H1 (cell line): Measurements from ENCODE around the gene CDCA3. TPM values are rescaled to one million over a fixed set of nuclear protein-coding genes. Genes with fewer than 3 reads are reported as not detected.
"Not testable (repeated sequence)": the region's sequence is repeated elsewhere in the genome, so short reads cannot be mapped to it uniquely, and the experiment has no call there.

Experiments used
- CTCF ChIA-PET: fragments of 300-600 bp; sonication (Branson Sonifier 250); formaldehyde crosslinking; loops from one replicate; lab custom pipeline; 2021; ENCODE audit not compliant: partially characterized antibody; lab: Charles Lee
- POLR2A ChIA-PET: fragments of 300-600 bp; sonication (Branson Sonifier 250); formaldehyde crosslinking; loops from one replicate; lab custom pipeline; 2021; ENCODE audit warnings: inconsistent platforms; ENCODE audit not compliant: partially characterized antibody; lab: Charles Lee
- DNase-seq, 2 experiments: peaks; one replicate each; pipeline versions ENCODE4 v3.0.0 to v3.0.0-alpha.2; 2010 to 2022; ENCODE audit warnings: low spot score in 2 of 2, low read depth in 1 of 2, mixed read lengths in 1 of 2
- FAIRE-seq: peaks from 2 replicates; lab custom pipeline; 2011; peaks lifted over from hg19 to GRCh38; lab: Jason Lieb, UNC
- H2AFZ ChIP-seq: 2 replicates; pipeline ENCODE4 v1.8.1; 2012; ENCODE audit warnings: low read length, inconsistent platforms
- H2AK5ac ChIP-seq: 2 replicates; pipeline ENCODE4 v1.6.1; 2013; ENCODE audit warnings: low read depth, low read length
- H2BK120ac ChIP-seq: replicated peaks from 2 replicates; pipeline ENCODE3; 2013; ENCODE audit warnings: low read depth, low read length, inconsistent platforms
- H2BK12ac ChIP-seq: 2 replicates; pipeline ENCODE4 v1.6.1; 2013; ENCODE audit warnings: low read depth, low read length
- H2BK15ac ChIP-seq: 2 replicates; pipeline ENCODE4 v1.6.1; 2013; ENCODE audit warnings: low read length
- H2BK20ac ChIP-seq: 2 replicates; pipeline ENCODE4 v1.6.1; 2013; ENCODE audit warnings: low read length
- H2BK5ac ChIP-seq: 2 replicates; pipeline ENCODE4 v1.6.1; 2013; ENCODE audit warnings: low read depth, low read length
- H3K14ac ChIP-seq: 2 replicates; pipeline ENCODE4 v1.6.1; 2013; ENCODE audit warnings: inconsistent platforms; ENCODE audit not compliant: insufficient read length
- H3K18ac ChIP-seq: 2 replicates; pipeline ENCODE4 v1.6.1; 2013; ENCODE audit warnings: low read length; ENCODE audit errors: extremely low read depth
- H3K23ac ChIP-seq: 2 replicates; pipeline ENCODE4 v1.6.1; 2013; ENCODE audit warnings: inconsistent platforms; ENCODE audit not compliant: insufficient read length
- H3K23me2 ChIP-seq: 2 replicates; pipeline ENCODE4 v1.6.1; 2013; ENCODE audit warnings: low read depth, low read length
- H3K27ac ChIP-seq: 2 replicates; pipeline ENCODE4 v1.6.1; 2011; ENCODE audit warnings: low read depth, low read length, inconsistent platforms
- H3K27me3 ChIP-seq, 4 experiments: replicated peaks in 1 of 4; 1 replicate in 1 of 4; 2 replicates in 3 of 4; pipeline versions ENCODE4 v1.6.1 to v1.8.1; 2011 to 2013; ENCODE audit warnings: low read length in 3 of 4, mild to moderate bottlenecking in 3 of 4, inconsistent platforms in 2 of 4, mixed read lengths in 2 of 4, moderate library complexity in 1 of 4; ENCODE audit not compliant: control insufficient read depth in 3 of 4, insufficient read depth in 3 of 4; ENCODE audit errors: extremely low read depth in 1 of 4
- H3K36me3 ChIP-seq, 4 experiments: 2 replicates each; pipeline versions ENCODE4 v1.6.1 to v1.8.1; 2011 to 2013; ENCODE audit warnings: mild to moderate bottlenecking in 4 of 4, low read length in 3 of 4, moderate library complexity in 2 of 4, control low read depth in 1 of 4, inconsistent platforms in 1 of 4; ENCODE audit not compliant: insufficient read depth in 4 of 4, control insufficient read depth in 2 of 4
- H3K4ac ChIP-seq: replicated peaks from 2 replicates; pipeline ENCODE3; 2013; ENCODE audit warnings: low read length, low read depth, mixed read lengths, inconsistent platforms; ENCODE audit not compliant: insufficient read length
- H3K4me1 ChIP-seq, 4 experiments: replicated peaks in 1 of 4; 1 replicate in 1 of 4; 2 replicates in 3 of 4; pipeline versions ENCODE4 v1.6.1 to v1.8.1; 2011 to 2013; ENCODE audit warnings: low read length in 3 of 4, inconsistent platforms in 2 of 4, mixed read lengths in 1 of 4; ENCODE audit not compliant: insufficient read depth in 4 of 4, control insufficient read depth in 3 of 4
- H3K4me2 ChIP-seq, 2 experiments: 2 replicates each; pipeline versions ENCODE4 v1.6.1 to v1.8.1; 2011 to 2013; ENCODE audit warnings: low read depth in 2 of 2, low read length in 2 of 2, control low read depth in 1 of 2, inconsistent platforms in 1 of 2, mild to moderate bottlenecking in 1 of 2; ENCODE audit not compliant: insufficient read depth in 1 of 2
- H3K4me3 ChIP-seq, 4 experiments: fragments of 200-600, 300-600 bp in 1 of 4; sonication (generic), shearing (Covaris generic), sonication (Bioruptor Twin) in 1 of 4; 2 replicates each; pipeline versions ENCODE4 v1.5.1 to v1.8.1; 2011 to 2016; ENCODE audit warnings: low read length in 4 of 4, low read depth in 3 of 4, control low read depth in 2 of 4, inconsistent platforms in 2 of 4, mild to moderate bottlenecking in 2 of 4, mixed read lengths in 1 of 4, moderate library complexity in 1 of 4; ENCODE audit not compliant: insufficient read depth in 2 of 4; ENCODE audit errors: extremely low read depth in 1 of 4
- H3K56ac ChIP-seq: replicated peaks from 2 replicates; pipeline ENCODE3; 2013; ENCODE audit warnings: low read depth, mild to moderate bottlenecking, mixed read lengths, low read length, inconsistent platforms; ENCODE audit not compliant: insufficient read length
- H3K79me1 ChIP-seq: 2 replicates; pipeline ENCODE4 v1.6.1; 2013; ENCODE audit warnings: low read depth, low read length, control low read depth
- H3K79me2 ChIP-seq, 2 experiments: 2 replicates each; pipeline versions ENCODE4 v1.6.1 to v1.8.1; 2012 to 2013; ENCODE audit warnings: low read length in 2 of 2, mild to moderate bottlenecking in 2 of 2, inconsistent platforms in 1 of 2; ENCODE audit not compliant: insufficient read depth in 2 of 2, control insufficient read depth in 1 of 2
- H3K9ac ChIP-seq, 4 experiments: replicated peaks in 1 of 4; 1 replicate in 1 of 4; 2 replicates in 3 of 4; pipeline versions ENCODE4 v1.6.1 to v1.8.1; 2011 to 2013; ENCODE audit warnings: low read depth in 3 of 4, low read length in 3 of 4, control low read depth in 2 of 4, mild to moderate bottlenecking in 2 of 4, moderate library complexity in 2 of 4, inconsistent platforms in 1 of 4; ENCODE audit errors: extremely low read depth in 1 of 4
- H3K9me3 ChIP-seq, 2 experiments: 2 replicates each; pipeline versions ENCODE4 v1.6.1 to v1.8.1; 2012 to 2013; ENCODE audit warnings: mild to moderate bottlenecking in 2 of 2, moderate library complexity in 2 of 2, control low read depth in 1 of 2, inconsistent platforms in 1 of 2, low read depth in 1 of 2, low read length in 1 of 2, mixed read lengths in 1 of 2; ENCODE audit not compliant: insufficient read depth in 2 of 2
- H4K20me1 ChIP-seq, 2 experiments: replicated peaks in 1 of 2; 2 replicates each; pipeline versions ENCODE3 to v1.8.1; 2011 to 2013; ENCODE audit warnings: inconsistent platforms in 2 of 2, low read length in 2 of 2, mild to moderate bottlenecking in 1 of 2; ENCODE audit not compliant: insufficient read depth in 2 of 2, control insufficient read depth in 1 of 2
- H4K5ac ChIP-seq: 2 replicates; pipeline ENCODE4 v1.6.1; 2013; ENCODE audit warnings: low read length, low read depth, mixed read lengths, inconsistent platforms; ENCODE audit not compliant: insufficient read length
- H4K8ac ChIP-seq: 2 replicates; pipeline ENCODE4 v1.8.0; 2013; ENCODE audit warnings: mild to moderate bottlenecking, moderate library complexity, low read length, inconsistent platforms; ENCODE audit not compliant: insufficient read depth; ENCODE audit errors: extremely low read depth
- H4K91ac ChIP-seq: replicated peaks from 2 replicates; pipeline ENCODE3; 2013; ENCODE audit warnings: low read length, mixed read lengths, inconsistent platforms; ENCODE audit not compliant: insufficient read length
- WGBS, 2 experiments: shearing (Covaris generic) in 1 of 2; methylation state at CpG; one replicate each; pipeline versions ENCODE4 v1.1.6 to v1.1.7; 2013 to 2015; ENCODE audit warnings: low lambda C conversion rate in 2 of 2, mixed read lengths in 2 of 2, inconsistent platforms in 1 of 2, low coverage in 1 of 2, missing lambda C conversion rate in 1 of 2; ENCODE audit not compliant: insufficient replicate concordance in 2 of 2, insufficient coverage in 1 of 2, insufficient read length in 1 of 2; ENCODE audit errors: extremely low coverage in 1 of 2, missing lambda C conversion rate in 1 of 2; 5-methylcytosine and 5-hydroxymethylcytosine counted together
- polyA plus RNA-seq, 7 experiments: library from polyadenylated mRNA; depleted of rRNA in 3 of 7; stranded (reverse) in 5 of 7; unstranded in 2 of 7; fragments of >200 nt in 5 of 7; fragments of 200-250 nt in 2 of 7; gene quantifications; 1 replicate in 5 of 7; 2 replicates in 1 of 7; 4 replicates in 1 of 7; pipeline versions ENCODE4 v1.2.1 to v1.2.3, GENCODE V29; 2011 to 2013; ENCODE audit warnings: missing spikeins in 2 of 7, mixed read lengths in 2 of 7
- total RNA-seq: library from RNA; stranded (reverse); fragmentation: NEBNext Ultra II Directional; extraction: Animal tissue kit (Norgen Biotek cat#: 25700); gene quantifications from 2 replicates; pipeline ENCODE4 v1.2.1, GENCODE V29; 2021

The CDCA3 gene
- total and polyA plus RNA-seq, 2 of the 8 experiments (the other 6 are each of a cell fraction or from before 2014, with no cell fraction given), result 47.7 to 71.2 TPM

GRCh38 chr12:6879824-6880223 lies 28.7 kb upstream of the CDCA3 start:
- not testable (repeated sequence) for H3K4me3 ChIP-seq, H3K9ac ChIP-seq, H4K20me1 ChIP-seq, H3K79me2 ChIP-seq, H3K27me3 ChIP-seq, H3K27ac ChIP-seq, H3K56ac ChIP-seq, H2AFZ ChIP-seq, H2BK15ac ChIP-seq, H2BK12ac ChIP-seq, H4K5ac ChIP-seq, H3K79me1 ChIP-seq, H3K18ac ChIP-seq, H3K14ac ChIP-seq, H3K4me1 ChIP-seq, DNase-seq, H2AK5ac ChIP-seq, H3K9me3 ChIP-seq, FAIRE-seq, H3K23me2 ChIP-seq, H4K91ac ChIP-seq, H3K23ac ChIP-seq, H4K8ac ChIP-seq, H3K4ac ChIP-seq, H2BK20ac ChIP-seq, H3K4me2 ChIP-seq, H2BK5ac ChIP-seq, H2BK120ac ChIP-seq
- ChIA-PET POLR2A (interaction anchor here (1.2 to 3.8 kb wide), 4 partner anchors 10 to 66 kb away, joined by 3 to 18 read pairs (median 7); no protein-coding TSS in a partner anchor), CTCF (interaction anchor here (0.7 to 1.5 kb wide), 4 partner anchors 12 to 106 kb away, joined by 3 read pairs; no protein-coding TSS in a partner anchor)
- H3K36me3 ChIP-seq, result peaks cover 0 to 20% (median 1%) of the 10 kb centered on the region in 4 experiments; a peak in 4 of 8 replicates
- 95% methylated on average over 11 of the region's 11 CpGs; no CpG with 5 or more reads in 1 of the 2 experiments for WGBS, 2 experiments
